ENCODE results near the gene ACVR1. TPM values are rescaled to one million over a fixed set of nuclear protein-coding genes. Genes with fewer than 3 reads are reported as not detected.
A peak's percentile ranks its signal among the peaks of the same experiment; 100 is the strongest.

Gene ACVR1
- total and polyA plus RNA-seq, 2 experiments from 2014 or later, result 8.9 to 21.5 TPM

DNA sequence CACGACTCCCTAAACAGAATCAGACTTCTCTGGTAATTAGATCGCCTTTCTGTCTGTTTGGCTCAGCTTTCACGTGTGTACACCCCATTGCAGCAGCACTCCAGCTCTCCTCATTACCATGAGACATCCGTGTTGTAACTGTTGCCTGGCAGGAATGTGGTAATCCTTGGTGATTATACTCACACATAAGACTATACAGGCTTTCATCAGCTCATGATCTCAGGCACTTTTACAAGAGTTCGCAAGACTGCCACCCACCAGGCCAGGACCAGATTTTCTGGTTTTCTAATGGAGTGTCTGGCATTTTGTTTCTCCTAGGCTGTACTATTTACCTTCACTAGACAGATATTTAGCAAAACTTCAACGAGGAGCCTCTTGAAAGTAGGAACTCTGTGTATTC lies 50.2 kb downstream of the ACVR1 start:
- ATAC-seq, result no peak
- H3K27me3 Mint-ChIP-seq (ENCODE audit: insufficient read depth, low read depth, poor library complexity), result no peaks in the 10 kb centered on the region

More for the DNA sequence above, 50.2 kb downstream of the ACVR1 start:
- no peak for DNase-seq (ENCODE audit: low spot score)
- H3K9me3 Mint-ChIP-seq, result no peaks in the 10 kb centered on the region; the same call in 2 of the 3 replicates
- no peaks in the 10 kb centered on the region for H3F3A ChIP-seq (replicated peaks; ENCODE audit: low read depth)
- no peaks in the 10 kb centered on the region for H3K36me3 ChIP-seq (ENCODE audit: insufficient read depth)
- no peaks in the 10 kb centered on the region for H3K27me3 ChIP-seq (ENCODE audit: insufficient read depth)
- H2AFZ ChIP-seq, result no peak overlapping the region
- no peak overlapping the region for H3K4me2 ChIP-seq
- H3K4me3 ChIP-seq, result no peak overlapping the region
- H3K4me3 Mint-ChIP-seq, result no peak overlapping the region
- no peak overlapping the region for H3K27ac Mint-ChIP-seq
- H3K4me1 Mint-ChIP-seq, result peaks cover 9% of the 10 kb centered on the region
- H4K20me1 ChIP-seq (replicated peaks; ENCODE audit: insufficient read depth), result 0 out of 2 replicates have a peak, but pooled peaks cover 5% of the 10 kb centered on the region
- TF ChIP-seq POLR2AphosphoS5 (IDR thresholded peaks at IDR 0.05; ENCODE audit: low read depth) (no peak), STAT1 (IDR thresholded peaks at IDR 0.05; ENCODE audit: unreplicated experiment) (no peak), CREB1 (CRISPR knock-in tag; IDR thresholded peaks at IDR 0.05; ENCODE audit: low read depth) (no peak), ZNF114 (CRISPR knock-in tag; IDR thresholded peaks at IDR 0.05) (no peak), NANOG (IDR thresholded peaks at IDR 0.05; ENCODE audit: borderline replicate concordance) (no peak), ZNF331 (CRISPR knock-in tag; IDR thresholded peaks at IDR 0.05; ENCODE audit: low read depth) (no peak), EZH2 (IDR thresholded peaks at IDR 0.05; ENCODE audit: low read depth, unreplicated experiment) (no peak), EZH2phosphoT487 (IDR thresholded peaks at IDR 0.05; ENCODE audit: unreplicated experiment) (no peak), JUNB (IDR thresholded peaks at IDR 0.05; ENCODE audit: unreplicated experiment) (no peak)
- TF ChIP-seq, protein P1, sequence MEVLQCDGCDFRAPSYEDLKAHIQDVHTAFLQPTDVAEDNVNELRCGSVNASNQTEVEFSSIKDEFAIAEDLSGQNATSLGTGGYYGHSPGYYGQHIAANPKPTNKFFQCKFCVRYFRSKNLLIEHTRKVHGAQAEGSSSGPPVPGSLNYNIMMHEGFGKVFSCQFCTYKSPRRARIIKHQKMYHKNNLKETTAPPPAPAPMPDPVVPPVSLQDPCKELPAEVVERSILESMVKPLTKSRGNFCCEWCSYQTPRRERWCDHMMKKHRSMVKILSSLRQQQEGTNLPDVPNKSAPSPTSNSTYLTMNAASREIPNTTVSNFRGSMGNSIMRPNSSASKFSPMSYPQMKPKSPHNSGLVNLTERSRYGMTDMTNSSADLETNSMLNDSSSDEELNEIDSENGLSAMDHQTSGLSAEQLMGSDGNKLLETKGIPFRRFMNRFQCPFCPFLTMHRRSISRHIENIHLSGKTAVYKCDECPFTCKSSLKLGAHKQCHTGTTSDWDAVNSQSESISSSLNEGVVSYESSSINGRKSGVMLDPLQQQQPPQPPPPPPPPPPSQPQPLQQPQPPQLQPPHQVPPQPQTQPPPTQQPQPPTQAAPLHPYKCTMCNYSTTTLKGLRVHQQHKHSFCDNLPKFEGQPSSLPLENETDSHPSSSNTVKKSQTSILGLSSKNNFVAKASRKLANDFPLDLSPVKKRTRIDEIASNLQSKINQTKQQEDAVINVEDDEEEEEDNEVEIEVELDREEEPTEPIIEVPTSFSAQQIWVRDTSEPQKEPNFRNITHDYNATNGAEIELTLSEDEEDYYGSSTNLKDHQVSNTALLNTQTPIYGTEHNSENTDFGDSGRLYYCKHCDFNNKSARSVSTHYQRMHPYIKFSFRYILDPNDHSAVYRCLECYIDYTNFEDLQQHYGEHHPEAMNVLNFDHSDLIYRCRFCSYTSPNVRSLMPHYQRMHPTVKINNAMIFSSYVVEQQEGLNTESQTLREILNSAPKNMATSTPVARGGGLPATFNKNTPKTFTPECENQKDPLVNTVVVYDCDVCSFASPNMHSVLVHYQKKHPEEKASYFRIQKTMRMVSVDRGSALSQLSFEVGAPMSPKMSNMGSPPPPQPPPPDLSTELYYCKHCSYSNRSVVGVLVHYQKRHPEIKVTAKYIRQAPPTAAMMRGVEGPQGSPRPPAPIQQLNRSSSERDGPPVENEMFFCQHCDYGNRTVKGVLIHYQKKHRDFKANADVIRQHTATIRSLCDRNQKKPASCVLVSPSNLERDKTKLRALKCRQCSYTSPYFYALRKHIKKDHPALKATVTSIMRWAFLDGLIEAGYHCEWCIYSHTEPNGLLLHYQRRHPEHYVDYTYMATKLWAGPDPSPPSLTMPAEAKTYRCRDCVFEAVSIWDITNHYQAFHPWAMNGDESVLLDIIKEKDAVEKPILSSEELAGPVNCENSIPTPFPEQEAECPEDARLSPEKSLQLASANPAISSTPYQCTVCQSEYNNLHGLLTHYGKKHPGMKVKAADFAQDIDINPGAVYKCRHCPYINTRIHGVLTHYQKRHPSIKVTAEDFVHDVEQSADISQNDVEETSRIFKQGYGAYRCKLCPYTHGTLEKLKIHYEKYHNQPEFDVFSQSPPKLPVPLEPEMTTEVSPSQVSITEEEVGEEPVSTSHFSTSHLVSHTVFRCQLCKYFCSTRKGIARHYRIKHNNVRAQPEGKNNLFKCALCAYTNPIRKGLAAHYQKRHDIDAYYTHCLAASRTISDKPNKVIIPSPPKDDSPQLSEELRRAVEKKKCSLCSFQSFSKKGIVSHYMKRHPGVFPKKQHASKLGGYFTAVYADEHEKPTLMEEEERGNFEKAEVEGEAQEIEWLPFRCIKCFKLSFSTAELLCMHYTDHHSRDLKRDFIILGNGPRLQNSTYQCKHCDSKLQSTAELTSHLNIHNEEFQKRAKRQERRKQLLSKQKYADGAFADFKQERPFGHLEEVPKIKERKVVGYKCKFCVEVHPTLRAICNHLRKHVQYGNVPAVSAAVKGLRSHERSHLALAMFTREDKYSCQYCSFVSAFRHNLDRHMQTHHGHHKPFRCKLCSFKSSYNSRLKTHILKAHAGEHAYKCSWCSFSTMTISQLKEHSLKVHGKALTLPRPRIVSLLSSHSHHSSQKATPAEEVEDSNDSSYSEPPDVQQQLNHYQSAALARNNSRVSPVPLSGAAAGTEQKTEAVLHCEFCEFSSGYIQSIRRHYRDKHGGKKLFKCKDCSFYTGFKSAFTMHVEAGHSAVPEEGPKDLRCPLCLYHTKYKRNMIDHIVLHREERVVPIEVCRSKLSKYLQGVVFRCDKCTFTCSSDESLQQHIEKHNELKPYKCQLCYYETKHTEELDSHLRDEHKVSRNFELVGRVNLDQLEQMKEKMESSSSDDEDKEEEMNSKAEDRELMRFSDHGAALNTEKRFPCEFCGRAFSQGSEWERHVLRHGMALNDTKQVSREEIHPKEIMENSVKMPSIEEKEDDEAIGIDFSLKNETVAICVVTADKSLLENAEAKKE (CRISPR knock-in tag; IDR thresholded peaks at IDR 0.05), result no peak
- TF ChIP-seq, protein P2, sequence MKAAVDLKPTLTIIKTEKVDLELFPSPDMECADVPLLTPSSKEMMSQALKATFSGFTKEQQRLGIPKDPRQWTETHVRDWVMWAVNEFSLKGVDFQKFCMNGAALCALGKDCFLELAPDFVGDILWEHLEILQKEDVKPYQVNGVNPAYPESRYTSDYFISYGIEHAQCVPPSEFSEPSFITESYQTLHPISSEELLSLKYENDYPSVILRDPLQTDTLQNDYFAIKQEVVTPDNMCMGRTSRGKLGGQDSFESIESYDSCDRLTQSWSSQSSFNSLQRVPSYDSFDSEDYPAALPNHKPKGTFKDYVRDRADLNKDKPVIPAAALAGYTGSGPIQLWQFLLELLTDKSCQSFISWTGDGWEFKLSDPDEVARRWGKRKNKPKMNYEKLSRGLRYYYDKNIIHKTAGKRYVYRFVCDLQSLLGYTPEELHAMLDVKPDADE (IDR thresholded peaks at IDR 0.05), result no peak
- TF ChIP-seq, protein P3, sequence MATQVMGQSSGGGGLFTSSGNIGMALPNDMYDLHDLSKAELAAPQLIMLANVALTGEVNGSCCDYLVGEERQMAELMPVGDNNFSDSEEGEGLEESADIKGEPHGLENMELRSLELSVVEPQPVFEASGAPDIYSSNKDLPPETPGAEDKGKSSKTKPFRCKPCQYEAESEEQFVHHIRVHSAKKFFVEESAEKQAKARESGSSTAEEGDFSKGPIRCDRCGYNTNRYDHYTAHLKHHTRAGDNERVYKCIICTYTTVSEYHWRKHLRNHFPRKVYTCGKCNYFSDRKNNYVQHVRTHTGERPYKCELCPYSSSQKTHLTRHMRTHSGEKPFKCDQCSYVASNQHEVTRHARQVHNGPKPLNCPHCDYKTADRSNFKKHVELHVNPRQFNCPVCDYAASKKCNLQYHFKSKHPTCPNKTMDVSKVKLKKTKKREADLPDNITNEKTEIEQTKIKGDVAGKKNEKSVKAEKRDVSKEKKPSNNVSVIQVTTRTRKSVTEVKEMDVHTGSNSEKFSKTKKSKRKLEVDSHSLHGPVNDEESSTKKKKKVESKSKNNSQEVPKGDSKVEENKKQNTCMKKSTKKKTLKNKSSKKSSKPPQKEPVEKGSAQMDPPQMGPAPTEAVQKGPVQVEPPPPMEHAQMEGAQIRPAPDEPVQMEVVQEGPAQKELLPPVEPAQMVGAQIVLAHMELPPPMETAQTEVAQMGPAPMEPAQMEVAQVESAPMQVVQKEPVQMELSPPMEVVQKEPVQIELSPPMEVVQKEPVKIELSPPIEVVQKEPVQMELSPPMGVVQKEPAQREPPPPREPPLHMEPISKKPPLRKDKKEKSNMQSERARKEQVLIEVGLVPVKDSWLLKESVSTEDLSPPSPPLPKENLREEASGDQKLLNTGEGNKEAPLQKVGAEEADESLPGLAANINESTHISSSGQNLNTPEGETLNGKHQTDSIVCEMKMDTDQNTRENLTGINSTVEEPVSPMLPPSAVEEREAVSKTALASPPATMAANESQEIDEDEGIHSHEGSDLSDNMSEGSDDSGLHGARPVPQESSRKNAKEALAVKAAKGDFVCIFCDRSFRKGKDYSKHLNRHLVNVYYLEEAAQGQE (IDR thresholded peaks at IDR 0.05; ENCODE audit: unreplicated experiment), result no peak
- TF ChIP-seq, protein P4, sequence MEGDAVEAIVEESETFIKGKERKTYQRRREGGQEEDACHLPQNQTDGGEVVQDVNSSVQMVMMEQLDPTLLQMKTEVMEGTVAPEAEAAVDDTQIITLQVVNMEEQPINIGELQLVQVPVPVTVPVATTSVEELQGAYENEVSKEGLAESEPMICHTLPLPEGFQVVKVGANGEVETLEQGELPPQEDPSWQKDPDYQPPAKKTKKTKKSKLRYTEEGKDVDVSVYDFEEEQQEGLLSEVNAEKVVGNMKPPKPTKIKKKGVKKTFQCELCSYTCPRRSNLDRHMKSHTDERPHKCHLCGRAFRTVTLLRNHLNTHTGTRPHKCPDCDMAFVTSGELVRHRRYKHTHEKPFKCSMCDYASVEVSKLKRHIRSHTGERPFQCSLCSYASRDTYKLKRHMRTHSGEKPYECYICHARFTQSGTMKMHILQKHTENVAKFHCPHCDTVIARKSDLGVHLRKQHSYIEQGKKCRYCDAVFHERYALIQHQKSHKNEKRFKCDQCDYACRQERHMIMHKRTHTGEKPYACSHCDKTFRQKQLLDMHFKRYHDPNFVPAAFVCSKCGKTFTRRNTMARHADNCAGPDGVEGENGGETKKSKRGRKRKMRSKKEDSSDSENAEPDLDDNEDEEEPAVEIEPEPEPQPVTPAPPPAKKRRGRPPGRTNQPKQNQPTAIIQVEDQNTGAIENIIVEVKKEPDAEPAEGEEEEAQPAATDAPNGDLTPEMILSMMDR (conservative IDR thresholded peaks at IDR 0.05; ENCODE audit: low read depth in 2 of 2), result no peak
- 0 out of 2 replicates have a peak overlapping the region, but pooled peaks have one; percentile 22 for H3K27ac ChIP-seq (ENCODE audit: low read depth)
- 0 out of 2 replicates have a peak, but pooled peaks cover 7% of the 10 kb centered on the region for H3K9me2 ChIP-seq (ENCODE audit: insufficient read depth)
- H3K79me2 ChIP-seq (replicated peaks; ENCODE audit: insufficient read depth), result peaks cover 22% of the 10 kb centered on the region
- peaks cover 10% of the 10 kb centered on the region for H3K4me1 ChIP-seq (ENCODE audit: insufficient read depth)
- peaks cover 3% of the 10 kb centered on the region; the same call in 1 of the 3 replicates for H3K36me3 Mint-ChIP-seq (ENCODE audit: low read depth)

Data from GM23338 (cell line).